Activated B cell treated with CpG ODN at 0.5 μM for 24 hours (primary cell): ENCODE results near the gene SPATA2. TPM values are rescaled to one million over a fixed set of nuclear protein-coding genes. Genes with fewer than 3 reads are reported as not detected.

ENCODE experiments used
- ATAC-seq: fragments of 200-7000 bp; cut with Tn5 transposase; one replicate; pipeline ENCODE4 v1.10.0; 2021; ENCODE audit warnings: low read depth, mild to moderate bottlenecking, moderate library complexity
- CTCF ChIA-PET: fragments of 350-600 bp; sonication (Branson Sonifier 250); formaldehyde crosslinking; loops from one replicate; lab custom pipeline; 2021; ENCODE audit warnings: antibody characterized with exemption; lab: Charles Lee
- POLR2A ChIA-PET: fragments of 350-600 bp; sonication (Branson Sonifier 250); formaldehyde crosslinking; loops from one replicate; lab custom pipeline; 2021; ENCODE audit warnings: antibody characterized with exemption; lab: Charles Lee
- DNase-seq: peaks from one replicate; pipeline ENCODE4 v3.0.0; 2022
- H3K27ac Mint-ChIP-seq: one replicate; pipeline ENCODE4 v1.8.0; 2020; ENCODE audit warnings: mixed read lengths
- H3K27me3 Mint-ChIP-seq: one replicate; pipeline ENCODE4 v1.8.0; 2021; ENCODE audit warnings: mixed read lengths
- H3K36me3 Mint-ChIP-seq: one replicate; pipeline ENCODE4 v1.8.0; 2021; ENCODE audit warnings: low read depth, mixed read lengths
- H3K4me1 Mint-ChIP-seq: one replicate; pipeline ENCODE4 v1.8.0; 2021; ENCODE audit warnings: mixed read lengths
- H3K4me3 Mint-ChIP-seq: one replicate; pipeline ENCODE4 v1.8.0; 2020; ENCODE audit warnings: mild to moderate bottlenecking, mixed read lengths
- H3K9me3 Mint-ChIP-seq: one replicate; pipeline ENCODE4 v1.8.0; 2020; ENCODE audit warnings: mixed read lengths
- intact Hi-C: fragments of 100-400 bp; cut with micrococcal nuclease; formaldehyde crosslinking; loops from one replicate; pipeline ENCODE4 v1.15.1; 2024
- total RNA-seq: library from RNA; stranded (reverse); gene quantifications from 2 replicates; pipeline ENCODE4 v1.2.3, GENCODE V29; 2022
- TF ChIP-seq, protein P1 (sequence below): fragments of 200-600 bp; IDR thresholded peaks from one replicate; pipeline ENCODE4 v1.8.0; 2022; ENCODE audit warnings: antibody characterized with exemption, mild to moderate bottlenecking

The SPATA2 gene
- total RNA-seq, 1 donor from 2014 or later, result 9.4 TPM

DNA sequence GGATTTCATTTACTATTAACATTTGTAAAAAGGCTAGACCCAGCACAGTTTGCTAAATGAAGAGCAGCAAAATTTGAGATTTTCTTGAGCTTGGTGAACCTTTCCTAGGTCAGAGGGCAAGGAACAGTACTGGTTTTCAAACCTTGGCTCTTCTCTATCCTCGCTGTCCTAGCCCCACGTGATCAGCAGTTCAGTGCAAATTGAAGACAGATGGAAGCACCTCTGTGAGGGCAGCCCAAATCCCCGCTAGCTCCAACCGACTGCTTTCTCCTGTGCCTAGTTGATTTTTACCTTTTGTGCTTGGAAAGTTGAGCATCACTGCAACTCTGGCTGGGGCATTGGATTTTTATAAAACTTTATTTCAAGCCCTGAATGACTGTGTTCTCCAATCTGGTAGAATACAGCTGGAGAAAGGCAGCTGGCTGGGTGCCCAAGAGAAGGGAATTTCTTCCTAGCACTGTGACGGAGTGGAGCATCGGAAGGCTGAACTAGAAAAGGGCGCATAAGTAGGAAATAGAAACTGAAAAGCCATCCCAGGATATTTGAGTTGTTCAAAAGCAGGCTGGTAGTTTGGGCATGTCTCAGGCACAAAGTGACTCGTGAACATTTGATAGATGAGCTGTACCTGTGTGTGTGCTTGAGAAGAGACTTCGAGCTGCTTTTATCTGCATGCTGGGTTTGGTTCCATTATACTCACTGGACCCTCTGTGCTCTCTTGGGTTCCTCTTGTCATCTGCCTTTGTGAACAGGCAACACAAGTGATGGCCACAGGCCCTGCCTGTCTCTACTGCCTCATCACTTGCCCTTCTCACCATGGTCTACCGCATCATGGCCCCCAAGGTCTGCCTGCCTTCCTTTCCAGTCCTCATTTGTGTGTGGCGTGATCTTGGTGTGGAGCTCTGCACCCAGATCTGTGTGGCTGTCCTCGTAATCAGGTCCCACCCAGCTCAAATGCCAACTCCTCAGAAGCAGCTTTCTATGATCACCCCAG, 23.1 kb upstream of the SPATA2 start:
- Mint-ChIP-seq H3K9me3 (no peaks in the 10 kb centered on the region), H3K4me1 (peaks cover 61% of the 10 kb centered on the region), H3K4me3 (peak overlapping the region; percentile 26), H3K27me3 (no peaks in the 10 kb centered on the region), H3K36me3 (peaks cover 45% of the 10 kb centered on the region), H3K27ac (peak overlapping the region; percentile 63)
- DNase-seq (no peak), ATAC-seq (no peak)
- ChIA-PET POLR2A (interaction anchor here (0.7 to 4.5 kb wide), 3 partner anchors 15 to 661 kb away, joined by 4 to 45 read pairs (median 9); partner anchors contain the start of gene SPATA2), CTCF (interaction anchor here (0.7 to 1.3 kb wide), 3 partner anchors 9 to 50 kb away, joined by 3 to 4 read pairs (median 3); no protein-coding TSS in a partner anchor)
- TF ChIP-seq, protein P1, sequence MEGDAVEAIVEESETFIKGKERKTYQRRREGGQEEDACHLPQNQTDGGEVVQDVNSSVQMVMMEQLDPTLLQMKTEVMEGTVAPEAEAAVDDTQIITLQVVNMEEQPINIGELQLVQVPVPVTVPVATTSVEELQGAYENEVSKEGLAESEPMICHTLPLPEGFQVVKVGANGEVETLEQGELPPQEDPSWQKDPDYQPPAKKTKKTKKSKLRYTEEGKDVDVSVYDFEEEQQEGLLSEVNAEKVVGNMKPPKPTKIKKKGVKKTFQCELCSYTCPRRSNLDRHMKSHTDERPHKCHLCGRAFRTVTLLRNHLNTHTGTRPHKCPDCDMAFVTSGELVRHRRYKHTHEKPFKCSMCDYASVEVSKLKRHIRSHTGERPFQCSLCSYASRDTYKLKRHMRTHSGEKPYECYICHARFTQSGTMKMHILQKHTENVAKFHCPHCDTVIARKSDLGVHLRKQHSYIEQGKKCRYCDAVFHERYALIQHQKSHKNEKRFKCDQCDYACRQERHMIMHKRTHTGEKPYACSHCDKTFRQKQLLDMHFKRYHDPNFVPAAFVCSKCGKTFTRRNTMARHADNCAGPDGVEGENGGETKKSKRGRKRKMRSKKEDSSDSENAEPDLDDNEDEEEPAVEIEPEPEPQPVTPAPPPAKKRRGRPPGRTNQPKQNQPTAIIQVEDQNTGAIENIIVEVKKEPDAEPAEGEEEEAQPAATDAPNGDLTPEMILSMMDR, result no peak
- intact Hi-C loops, result no loop called here

GRCh38 chr20:49937027-49937929, 21.9 kb upstream of the SPATA2 start:
- DNase-seq (no peak), ATAC-seq (no peak)
- POLR2A ChIA-PET, result interaction anchor here (0.5 to 4.5 kb wide), 6 partner anchors 10 to 718 kb away, joined by 4 to 45 read pairs (median 6); partner anchors contain the start of genes DDX27 and SPATA2
- no peaks in the 10 kb centered on the region for H3K9me3 Mint-ChIP-seq
- peaks cover 61% of the 10 kb centered on the region for H3K4me1 Mint-ChIP-seq
- intact Hi-C loops, result no loop called here
- H3K4me3 Mint-ChIP-seq, result peak overlapping the region; percentile 97
- CTCF ChIA-PET, result interaction anchor here (0.7 to 1.5 kb wide), 3 partner anchors 8 to 49 kb away, joined by 3 to 6 read pairs (median 3); no protein-coding TSS in a partner anchor
- TF ChIP-seq, protein P1, result no peak
- H3K36me3 Mint-ChIP-seq, result peaks cover 35% of the 10 kb centered on the region
- no peaks in the 10 kb centered on the region for H3K27me3 Mint-ChIP-seq
- peak overlapping the region; percentile 86 for H3K27ac Mint-ChIP-seq

GRCh38 chr20:49936153-49937026, 21.1 kb upstream of the SPATA2 start, which contains the start of gene RNF114:
Gene RNF114 (plus strand): TSS chr20:49936397. CDS start chr20:49936413, 16 bp downstream.
- ATAC-seq, result peak; percentile 90
- POLR2A ChIA-PET, result interaction anchor here (0.5 to 4.5 kb wide), 12 partner anchors 11 to 717 kb away, joined by 3 to 45 read pairs (median 4); partner anchors contain the start of genes DDX27, PEDS1 and SPATA2
- Mint-ChIP-seq H3K4me3 (peak within 1 kb of the TSS; percentile 97), H3K36me3 (peaks cover 26% of the 10 kb centered on the region), H3K27ac (peak within 1 kb of the TSS; percentile 88), H3K4me1 (peaks cover 58% of the 10 kb centered on the region), H3K9me3 (no peaks in the 10 kb centered on the region), H3K27me3 (no peaks in the 10 kb centered on the region)
- DNase-seq, result peak; percentile 83
- TF ChIP-seq, protein P1, result no peak
- CTCF ChIA-PET, result interaction anchor here (1.5 to 1.6 kb wide), 2 partner anchors 20 to 43 kb away, joined by 3 to 6 read pairs; no protein-coding TSS in a partner anchor
- intact Hi-C loops, result loop anchor here (1.0 kb wide), 5 partner anchors 8 to 658 kb away; partner anchors contain the start of genes SNAI1, SPATA2 and ZNFX1

- Mint-ChIP-seq H3K4me1 (peaks cover 52% of the 10 kb centered on the region), H3K36me3 (peaks cover 20% of the 10 kb centered on the region), H3K27ac (peak overlapping the region; percentile 88), H3K27me3 (no peaks in the 10 kb centered on the region), H3K9me3 (no peaks in the 10 kb centered on the region), H3K4me3 (peak overlapping the region; percentile 97)
- DNase-seq (no peak), ATAC-seq (peak; percentile 1)
- POLR2A ChIA-PET, result interaction anchor here (0.6 to 4.5 kb wide), 11 partner anchors 21 to 981 kb away, joined by 3 to 45 read pairs (median 3); partner anchors contain the start of genes PEDS1 and SPATA2
- TF ChIP-seq, protein P1, result no peak
- CTCF ChIA-PET, result interaction anchor here (1.2 to 1.6 kb wide), 3 partner anchors 19 to 394 kb away, joined by 3 to 6 read pairs (median 3); no protein-coding TSS in a partner anchor
- intact Hi-C loops, result loop anchor here (1.0 kb wide), 5 partner anchors 7 to 657 kb away; partner anchors contain the start of genes SNAI1, SPATA2 and ZNFX1
Measured at GRCh38 chr20:49935746-49936152, 20.4 kb upstream of the SPATA2 start.
